Kidney epithelial cell (primary cell): ENCODE data around the gene UCP3. TPM values are rescaled to one million over a fixed set of nuclear protein-coding genes. Genes with fewer than 3 reads are reported as not detected.

Source experiments
- DNase-seq: peaks from one replicate; pipeline ENCODE4 v3.0.0-alpha.2; 2010; ENCODE audit warnings: low read depth
- H3K27me3 ChIP-seq: 2 replicates; pipeline ENCODE4 v1.6.0; 2011; ENCODE audit warnings: low read length; ENCODE audit not compliant: control insufficient read depth, insufficient read depth
- H3K36me3 ChIP-seq: 2 replicates; pipeline ENCODE4 v1.5.1; 2011; ENCODE audit warnings: low read length; ENCODE audit not compliant: control insufficient read depth, insufficient read depth
- H3K4me3 ChIP-seq: 2 replicates; pipeline ENCODE4 v1.5.1; 2011; ENCODE audit warnings: low read depth, mild to moderate bottlenecking, control low read depth, low read length
- total RNA-seq: library from RNA; depleted of rRNA; stranded (reverse); fragments of >200 nt; gene quantifications from 2 replicates; pipeline ENCODE4 v1.2.3, GENCODE V29; 2015
- TF ChIP-seq, protein P1 (sequence below): IDR thresholded peaks from 2 replicates; pipeline ENCODE4 v1.5.1; 2011; ENCODE audit warnings: mild to moderate bottlenecking, moderate library complexity, low read length, control low read depth, inconsistent platforms; ENCODE audit not compliant: insufficient read depth, poor library complexity, severe bottlenecking

Gene UCP3
- total RNA-seq, 1 donor from 2014 or later = 0.84 TPM

DNA sequence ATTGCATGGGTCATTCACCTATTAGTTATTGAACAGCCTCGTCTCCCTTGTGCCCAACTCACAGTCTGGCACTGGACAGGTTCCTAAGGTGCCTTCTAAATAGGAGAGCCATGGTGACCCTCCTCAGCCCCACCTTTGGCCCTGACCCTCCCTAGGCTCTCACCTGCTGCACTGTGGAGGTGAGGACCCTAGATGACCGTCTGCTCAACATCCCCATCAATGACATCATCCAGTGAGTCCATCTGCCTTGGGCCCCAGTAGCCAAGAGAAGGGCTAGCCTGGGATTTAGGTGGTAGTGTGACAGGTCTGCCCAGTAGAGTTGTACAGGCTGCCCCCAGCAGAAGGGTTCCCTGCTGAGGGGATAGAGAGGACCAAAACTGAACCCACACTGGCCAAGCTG lies 39.8 kb downstream of the UCP3 start:
- Histone ChIP-seq H3K36me3 (no peaks in the 10 kb centered on the region), H3K27me3 (no peaks in the 10 kb centered on the region), H3K4me3 (no peak overlapping the region)
- TF ChIP-seq, protein P1, sequence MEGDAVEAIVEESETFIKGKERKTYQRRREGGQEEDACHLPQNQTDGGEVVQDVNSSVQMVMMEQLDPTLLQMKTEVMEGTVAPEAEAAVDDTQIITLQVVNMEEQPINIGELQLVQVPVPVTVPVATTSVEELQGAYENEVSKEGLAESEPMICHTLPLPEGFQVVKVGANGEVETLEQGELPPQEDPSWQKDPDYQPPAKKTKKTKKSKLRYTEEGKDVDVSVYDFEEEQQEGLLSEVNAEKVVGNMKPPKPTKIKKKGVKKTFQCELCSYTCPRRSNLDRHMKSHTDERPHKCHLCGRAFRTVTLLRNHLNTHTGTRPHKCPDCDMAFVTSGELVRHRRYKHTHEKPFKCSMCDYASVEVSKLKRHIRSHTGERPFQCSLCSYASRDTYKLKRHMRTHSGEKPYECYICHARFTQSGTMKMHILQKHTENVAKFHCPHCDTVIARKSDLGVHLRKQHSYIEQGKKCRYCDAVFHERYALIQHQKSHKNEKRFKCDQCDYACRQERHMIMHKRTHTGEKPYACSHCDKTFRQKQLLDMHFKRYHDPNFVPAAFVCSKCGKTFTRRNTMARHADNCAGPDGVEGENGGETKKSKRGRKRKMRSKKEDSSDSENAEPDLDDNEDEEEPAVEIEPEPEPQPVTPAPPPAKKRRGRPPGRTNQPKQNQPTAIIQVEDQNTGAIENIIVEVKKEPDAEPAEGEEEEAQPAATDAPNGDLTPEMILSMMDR = no peak
- DNase-seq = no peak

DNA sequence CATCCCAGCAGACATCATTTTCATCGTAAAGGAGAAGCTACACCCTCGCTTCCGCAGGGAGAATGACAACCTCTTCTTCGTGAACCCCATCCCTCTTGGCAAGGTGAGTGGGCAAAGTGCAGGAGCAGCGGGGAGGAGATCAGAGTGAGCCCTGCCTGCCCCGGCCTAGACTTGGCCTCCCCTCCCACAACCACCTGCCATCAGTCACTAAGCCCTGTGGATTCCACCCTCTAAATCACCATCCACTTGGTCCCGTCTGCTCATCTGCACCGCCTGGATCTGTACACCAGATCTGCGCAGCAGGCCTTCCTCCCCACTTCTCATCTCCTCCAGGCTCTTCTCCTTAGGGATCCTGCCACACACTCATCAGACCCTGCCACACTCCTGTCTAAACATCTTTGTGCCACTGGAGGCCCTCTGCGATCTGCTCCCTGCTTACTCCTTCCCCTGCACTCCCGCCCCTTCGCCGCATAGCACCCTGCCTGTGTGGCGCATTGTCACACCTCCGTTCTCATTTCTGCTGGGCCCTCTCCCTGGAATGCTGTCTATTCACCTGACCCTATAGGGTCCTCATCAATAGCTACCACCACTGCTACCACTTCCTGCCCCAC lies 40.4 kb downstream of the UCP3 start:
- DNase-seq = no peak
- TF ChIP-seq, protein P1 = no peak
- H3K4me3 ChIP-seq = no peak overlapping the region

DNA sequence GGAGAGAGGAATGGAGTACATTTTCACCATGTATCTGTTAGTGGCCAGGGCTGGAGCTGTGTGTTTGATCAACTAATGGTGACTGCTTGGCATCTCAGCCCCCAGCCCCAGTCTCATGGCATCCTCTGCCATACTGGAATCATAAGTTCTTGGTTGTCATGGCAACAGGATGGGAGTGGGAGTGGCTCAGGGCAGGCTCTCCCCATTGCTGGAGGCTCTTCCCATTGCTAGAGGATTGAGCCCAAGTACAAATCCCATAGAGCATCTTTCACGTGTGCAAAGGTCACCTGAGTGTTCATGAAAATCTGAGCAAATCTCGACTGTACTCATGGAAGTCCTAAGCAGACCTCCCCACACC lies 43.1 kb downstream of the UCP3 start:
- DNase-seq = no peak
- TF ChIP-seq, protein P1 = no peak
- no peak overlapping the region for H3K4me3 ChIP-seq
- H3K36me3 ChIP-seq = no peaks in the 10 kb centered on the region
- H3K27me3 ChIP-seq = no peaks in the 10 kb centered on the region

More for the DNA sequence above, 40.4 kb downstream of the UCP3 start:
- Histone ChIP-seq H3K36me3 (no peaks in the 10 kb centered on the region), H3K27me3 (no peaks in the 10 kb centered on the region)

DNA sequence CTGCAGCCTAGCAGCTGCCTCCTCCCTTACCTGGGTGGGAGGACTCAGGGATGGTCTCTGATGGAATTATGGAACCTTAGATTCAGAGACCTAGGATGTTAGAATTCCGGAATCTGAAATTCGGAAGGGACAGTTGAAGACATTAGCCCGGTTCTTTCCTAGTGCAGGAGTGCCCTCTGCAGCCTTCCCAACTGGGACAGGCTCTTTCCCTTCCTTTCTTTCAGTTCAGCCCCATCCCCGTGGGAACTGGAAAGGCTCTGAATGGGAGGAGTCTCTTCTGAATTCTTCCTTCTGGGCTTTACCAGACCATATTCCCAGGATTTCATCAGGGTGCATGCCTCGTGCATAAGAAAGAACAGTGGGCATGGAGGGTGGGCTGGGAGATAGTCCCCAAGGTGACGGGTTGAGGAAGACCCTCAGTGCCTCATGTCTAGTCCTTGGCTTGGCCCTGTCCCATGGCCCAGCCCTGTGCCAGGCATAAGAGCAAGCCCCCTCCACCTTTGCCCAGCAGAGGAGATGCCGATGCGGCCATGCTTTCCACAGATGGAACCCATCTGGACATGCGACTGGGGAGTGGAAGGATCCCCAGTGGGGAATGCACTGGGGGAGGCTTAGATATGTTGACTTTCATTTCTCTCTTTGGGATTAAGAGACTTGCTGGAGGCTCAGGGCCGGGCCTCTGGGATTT lies 43.7 kb downstream of the UCP3 start:
- H3K27me3 ChIP-seq = no peaks in the 10 kb centered on the region
- no peak overlapping the region for H3K4me3 ChIP-seq
- no peaks in the 10 kb centered on the region for H3K36me3 ChIP-seq
- TF ChIP-seq, protein P1 = no peak
- no peak for DNase-seq

DNA sequence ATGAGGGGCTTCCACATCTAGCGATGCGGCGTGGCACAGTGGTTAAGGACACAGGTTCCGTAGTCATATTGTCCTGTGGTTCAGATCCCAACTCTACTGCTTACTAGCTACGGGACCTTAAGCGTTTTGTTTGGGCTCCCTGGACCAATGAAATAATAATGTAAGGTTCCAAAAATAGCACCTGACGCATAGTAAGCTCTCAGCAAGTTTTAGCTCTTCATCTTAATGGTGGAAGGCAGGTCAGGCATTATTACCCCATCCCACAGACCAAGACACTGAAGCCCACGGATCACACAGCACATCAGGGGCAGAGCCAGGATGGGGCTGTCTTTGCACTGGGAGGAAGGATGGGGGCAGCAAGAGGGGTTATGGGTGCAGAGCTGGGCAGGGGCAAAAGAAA lies 45.0 kb downstream of the UCP3 start:
- no peaks in the 10 kb centered on the region for H3K27me3 ChIP-seq
- H3K4me3 ChIP-seq = no peak overlapping the region
- H3K36me3 ChIP-seq = no peaks in the 10 kb centered on the region
- TF ChIP-seq, protein P1 = no peak
- no peak for DNase-seq
